Stimulated activated CD4-positive, alpha-beta T cell treated with anti-CD3 and anti-CD28 coated beads, Interleukin-2, amount 100 ng/mL, for 48 hours (primary cell): ENCODE data around the gene ACTR2.
"Not testable (repeated sequence)": the region's sequence is repeated elsewhere in the genome, so short reads cannot be mapped to it uniquely, and the experiment has no call there.

Experiments used
- DNase-seq, 2 donors: peaks; one replicate each; pipeline ENCODE4 v3.0.0-alpha.2; 2020

The ACTR2 gene

DNA sequence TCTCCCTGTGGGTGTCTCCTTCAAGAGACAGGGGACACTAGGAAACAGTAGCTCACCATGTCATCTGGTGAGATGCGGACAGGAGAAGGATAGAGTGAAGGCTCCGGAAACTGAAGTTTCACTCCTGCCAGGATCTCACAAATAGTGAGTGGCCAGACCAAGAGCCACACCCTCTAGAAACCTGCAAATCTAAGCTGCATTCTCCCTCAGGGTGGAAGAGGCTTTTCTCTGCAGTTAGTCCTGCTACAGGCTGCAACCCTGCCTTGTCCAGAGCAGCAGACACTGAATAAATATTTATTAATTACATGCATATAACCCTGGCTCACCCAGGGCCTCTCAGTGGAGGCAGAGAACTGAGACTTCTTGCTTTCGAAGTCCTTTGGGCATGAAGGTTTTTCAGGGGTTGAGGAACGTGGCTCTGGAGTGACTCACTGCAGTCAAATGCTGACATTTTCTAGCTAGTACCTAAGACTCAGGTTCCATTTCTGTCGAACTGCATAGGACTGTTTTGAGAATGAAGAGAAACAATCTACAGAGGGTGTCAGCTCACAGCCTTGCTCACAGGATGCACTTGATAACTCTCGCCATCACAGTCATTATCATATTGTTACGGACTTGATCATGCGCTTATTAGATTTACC lies 87.3 kb downstream of the ACTR2 start:
- DNase-seq: no peak

DNA sequence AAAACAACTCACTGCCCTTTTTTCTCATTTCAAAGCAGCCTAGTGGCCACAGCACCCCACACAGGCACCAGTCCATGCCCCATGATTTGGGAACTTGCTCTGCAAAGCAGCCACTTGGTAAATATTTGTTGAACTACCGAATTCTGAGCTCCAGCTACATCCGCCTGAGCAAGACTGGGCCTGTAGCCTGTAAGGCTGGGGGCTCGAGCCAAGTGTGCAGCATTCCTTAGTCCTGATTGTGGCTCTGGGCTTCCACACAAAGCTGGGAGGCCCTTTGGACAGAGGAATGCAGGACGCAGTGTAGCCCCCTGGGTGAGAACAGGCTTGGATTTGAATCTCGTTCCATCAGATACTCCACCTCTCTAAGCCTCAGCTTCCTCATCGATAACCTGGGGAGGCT lies 88.4 kb downstream of the ACTR2 start:
- no peak for DNase-seq

DNA sequence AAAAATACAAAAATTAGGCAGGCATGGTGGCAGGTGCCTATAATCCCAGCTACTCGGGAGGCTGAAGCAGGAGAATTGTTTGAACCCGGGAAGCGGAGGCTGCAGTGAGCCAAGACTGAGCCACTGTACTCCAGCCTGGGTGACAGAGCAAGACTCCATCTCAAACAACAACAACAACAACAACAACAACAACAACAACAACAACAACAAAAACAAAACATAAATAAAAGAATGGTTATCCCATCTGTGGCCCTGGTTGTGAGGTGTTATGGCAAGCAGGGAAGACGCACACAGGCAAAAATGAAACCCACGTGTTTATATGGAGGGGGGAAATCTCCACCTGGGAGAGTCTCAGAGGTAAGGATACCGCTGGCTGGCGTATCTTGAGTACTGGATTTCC lies 89.7 kb downstream of the ACTR2 start:
- not testable (repeated sequence) for DNase-seq

DNA sequence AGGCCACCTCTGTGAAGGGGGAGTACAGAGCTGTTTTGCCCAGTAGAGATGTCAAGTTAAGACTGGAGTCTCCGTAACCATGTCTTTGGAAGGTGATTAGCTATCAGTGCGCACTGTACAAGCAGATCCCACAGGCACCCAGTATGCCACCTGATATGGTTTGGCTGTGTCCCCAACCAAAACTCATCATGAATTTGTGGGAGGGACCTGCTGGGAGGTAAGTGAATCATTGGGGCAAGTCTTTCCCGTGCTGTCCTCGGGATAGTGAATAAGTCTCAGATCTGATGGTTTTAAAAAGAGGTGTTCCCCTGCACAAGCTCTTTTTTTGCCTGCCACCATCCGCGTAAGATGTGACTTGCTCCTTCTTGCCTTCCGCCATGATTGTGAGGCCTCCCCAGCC lies 90.2 kb downstream of the ACTR2 start:
- DNase-seq: no peak

DNA sequence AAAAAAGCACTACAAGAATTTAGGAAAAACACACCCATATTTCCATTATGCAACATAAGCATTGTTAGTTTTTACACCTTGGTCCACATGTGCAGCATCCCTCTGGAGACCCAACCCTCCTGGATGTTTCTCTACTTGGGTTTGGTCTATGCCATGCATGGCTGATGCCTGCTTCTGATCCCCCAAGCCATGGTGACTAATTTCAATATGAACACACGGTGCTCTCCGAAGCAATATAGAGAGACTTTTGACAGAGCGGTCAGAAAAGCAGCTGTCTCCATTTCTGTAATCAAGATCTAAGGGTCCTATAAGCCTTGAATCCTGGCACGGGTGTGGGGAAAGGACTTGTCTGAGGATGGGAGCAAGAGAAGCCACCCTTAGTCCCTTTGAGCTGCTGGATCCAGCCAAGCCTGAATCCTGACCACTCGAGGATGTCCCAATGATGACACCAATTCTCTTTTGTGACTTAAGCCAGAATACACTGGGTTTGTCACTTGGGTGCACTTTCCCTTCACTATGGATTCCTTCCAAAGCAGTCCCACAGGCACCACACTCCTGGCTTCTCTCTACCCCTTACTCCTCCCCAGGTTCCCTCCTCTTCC lies 91.5 kb downstream of the ACTR2 start:
- no peak for DNase-seq

DNA sequence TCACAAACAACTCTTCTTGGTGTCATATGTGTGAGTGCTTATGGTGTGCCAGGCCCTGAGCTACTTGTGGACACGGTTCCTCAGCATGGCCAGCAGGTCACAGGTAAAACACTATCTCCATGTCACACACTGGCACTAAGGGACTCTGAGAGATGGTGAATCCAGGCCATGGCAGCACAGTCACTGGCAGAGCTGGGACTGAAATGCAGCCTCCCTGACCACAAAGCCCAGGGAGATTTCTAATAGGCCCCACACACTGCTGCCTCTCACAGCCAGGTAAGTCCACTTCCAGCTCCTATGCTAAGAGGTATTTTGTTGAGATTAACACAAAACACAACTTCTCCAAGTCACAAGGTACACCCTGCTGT lies 92.0 kb downstream of the ACTR2 start:
- DNase-seq: no peak

DNA sequence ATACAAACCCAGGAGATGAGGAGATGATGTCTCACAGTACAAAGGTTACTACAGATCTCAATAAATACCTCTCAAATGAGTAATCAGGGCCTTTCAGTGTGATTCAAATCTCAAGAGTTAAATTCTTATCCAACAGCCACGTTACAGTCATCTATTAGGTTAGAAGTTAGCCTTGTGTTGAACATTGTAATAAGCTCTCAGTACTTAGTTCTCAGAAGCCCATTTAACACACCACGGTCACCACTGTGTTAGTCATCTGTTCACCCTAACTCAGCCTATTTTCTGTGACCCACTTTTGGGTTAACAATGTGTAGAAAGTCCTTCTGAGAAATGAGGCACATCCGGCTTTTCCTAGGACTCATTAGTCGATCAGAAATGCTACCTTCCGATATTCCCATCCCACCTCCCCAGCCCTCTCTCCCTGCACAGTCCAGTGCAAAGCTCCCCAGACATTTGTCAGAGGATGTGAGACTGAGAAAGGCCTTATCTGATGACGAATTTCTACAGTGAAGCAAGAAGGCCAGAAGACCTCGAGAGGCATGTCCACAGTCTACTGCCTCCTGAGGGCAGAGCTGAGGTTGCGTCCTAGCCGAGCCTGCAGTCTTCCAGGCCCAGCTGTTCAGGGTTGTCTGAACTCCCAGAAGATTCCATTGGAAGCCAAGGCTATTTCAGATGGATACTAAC lies 92.6 kb downstream of the ACTR2 start:
- peak in 1 of 2 donors; percentile 19 for DNase-seq
